ENCODE measurements around the gene GLYATL1.

The GLYATL1 gene

GRCh38 chr11:58927393-58928106 lies 11.7 kb upstream of the GLYATL1 start:
- DNase-seq, result peak in 1 of 2 experiments; percentile 36

- DNase-seq, result no peak
Observed at GRCh38 chr11:58928107-58928499, 11.2 kb upstream of the GLYATL1 start.

- no peak for DNase-seq
Observed at GRCh38 chr11:58928691-58929090, 10.6 kb upstream of the GLYATL1 start.

- no peak for DNase-seq
Observed at GRCh38 chr11:58930926-58931325, 8.4 kb upstream of the GLYATL1 start.

- DNase-seq, result no peak
Observed at GRCh38 chr11:58933661-58934060, 5.6 kb upstream of the GLYATL1 start.

- DNase-seq, result no peak
Observed at GRCh38 chr11:58934945-58935513, 4.3 kb upstream of the GLYATL1 start.

GRCh38 chr11:58938398-58938797 lies 890 bp upstream of the GLYATL1 start:
- no peak for DNase-seq

GRCh38 chr11:58940028-58940427 lies 740 bp downstream of the GLYATL1 start:
- no peak for DNase-seq

- DNase-seq, result no peak
Observed at GRCh38 chr11:58941838-58942237, 2.5 kb downstream of the GLYATL1 start.

GRCh38 chr11:58945663-58946062 lies 6.4 kb downstream of the GLYATL1 start:
- DNase-seq, result no peak

GRCh38 chr11:58949184-58949583 lies 9.9 kb downstream of the GLYATL1 start:
- DNase-seq, result no peak

- DNase-seq, result no peak
Observed at GRCh38 chr11:58957922-58958321, 18.6 kb downstream of the GLYATL1 start.

- peak in 1 of 2 experiments; percentile 23 for DNase-seq
Observed at GRCh38 chr11:58958500-58958899, 19.2 kb downstream of the GLYATL1 start.

- no peak for DNase-seq
Observed at GRCh38 chr11:58963551-58964104, 24.3 kb downstream of the GLYATL1 start.

GRCh38 chr11:58965246-58965985 lies 26.1 kb downstream of the GLYATL1 start:
- DNase-seq, result no peak

GRCh38 chr11:58968251-58968711 lies 29.0 kb downstream of the GLYATL1 start:
- no peak for DNase-seq

GRCh38 chr11:58977470-58977869 lies 38.2 kb downstream of the GLYATL1 start:
- no peak for DNase-seq

GRCh38 chr11:58979222-58979621 lies 39.9 kb downstream of the GLYATL1 start:
- DNase-seq, result no peak

- DNase-seq, result no peak
Observed at GRCh38 chr11:58980159-58980843, 41.0 kb downstream of the GLYATL1 start.

GRCh38 chr11:58992489-58992888 lies 53.2 kb downstream of the GLYATL1 start:
- DNase-seq, result no peak

GRCh38 chr11:58994171-58994570 lies 54.9 kb downstream of the GLYATL1 start:
- no peak for DNase-seq

GRCh38 chr11:58998480-58999290 lies 59.4 kb downstream of the GLYATL1 start:
- DNase-seq, result no peak

All from NCI-H526 (cell line).